Measurements from ENCODE around the gene USP38.
"Not testable (repeated sequence)": the region's sequence is repeated elsewhere in the genome, so short reads cannot be mapped to it uniquely, and the experiment has no call there.

USP38 gene

DNA sequence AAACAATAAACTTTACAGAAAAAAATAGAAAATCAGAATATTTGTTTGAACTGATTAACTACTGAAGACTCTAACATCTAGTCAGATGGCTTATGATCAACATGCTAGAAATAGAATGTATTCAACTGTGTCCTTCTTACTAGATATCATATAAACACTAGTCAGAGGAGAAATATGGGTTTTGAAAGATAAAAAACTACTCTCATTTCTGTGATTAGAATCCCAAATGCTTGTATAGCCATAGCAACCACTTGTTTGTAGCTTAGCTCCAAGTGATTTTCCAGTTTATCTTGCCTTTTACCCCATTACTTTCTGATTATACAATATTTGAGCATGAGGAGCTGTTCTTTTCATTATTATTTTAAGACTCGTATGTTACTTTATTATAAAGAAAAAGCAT, 31.2 kb downstream of the USP38 start:
- TF ChIP-seq, protein P1, sequence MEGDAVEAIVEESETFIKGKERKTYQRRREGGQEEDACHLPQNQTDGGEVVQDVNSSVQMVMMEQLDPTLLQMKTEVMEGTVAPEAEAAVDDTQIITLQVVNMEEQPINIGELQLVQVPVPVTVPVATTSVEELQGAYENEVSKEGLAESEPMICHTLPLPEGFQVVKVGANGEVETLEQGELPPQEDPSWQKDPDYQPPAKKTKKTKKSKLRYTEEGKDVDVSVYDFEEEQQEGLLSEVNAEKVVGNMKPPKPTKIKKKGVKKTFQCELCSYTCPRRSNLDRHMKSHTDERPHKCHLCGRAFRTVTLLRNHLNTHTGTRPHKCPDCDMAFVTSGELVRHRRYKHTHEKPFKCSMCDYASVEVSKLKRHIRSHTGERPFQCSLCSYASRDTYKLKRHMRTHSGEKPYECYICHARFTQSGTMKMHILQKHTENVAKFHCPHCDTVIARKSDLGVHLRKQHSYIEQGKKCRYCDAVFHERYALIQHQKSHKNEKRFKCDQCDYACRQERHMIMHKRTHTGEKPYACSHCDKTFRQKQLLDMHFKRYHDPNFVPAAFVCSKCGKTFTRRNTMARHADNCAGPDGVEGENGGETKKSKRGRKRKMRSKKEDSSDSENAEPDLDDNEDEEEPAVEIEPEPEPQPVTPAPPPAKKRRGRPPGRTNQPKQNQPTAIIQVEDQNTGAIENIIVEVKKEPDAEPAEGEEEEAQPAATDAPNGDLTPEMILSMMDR (IDR thresholded peaks at IDR 0.05; ENCODE audit: low read depth, low read length, missing control alignments) = no peak
- H3K27me3 ChIP-seq (replicated peaks) = no peaks in the 10 kb centered on the region
- in situ Hi-C loops (cut with HindIII; ENCODE audit: low pct_ligation_motif_present, low sequenced_read_pairs) = no loop called here
- no peak overlapping the region for H3K27ac ChIP-seq
- no peak for DNase-seq
- no peak overlapping the region for H3K4me3 ChIP-seq (ENCODE audit: low read depth, low read length)
- peaks cover 14% of the 10 kb centered on the region for H3K36me3 ChIP-seq (replicated peaks)

GRCh38 chr4:143224255-143224654, 39.5 kb downstream of the USP38 start:
- DNase-seq = no peak
- Histone ChIP-seq H3K27ac (no peak overlapping the region), H3K4me3 (ENCODE audit: low read depth, low read length) (no peak overlapping the region), H3K27me3 (replicated peaks) (no peaks in the 10 kb centered on the region), H3K36me3 (replicated peaks) (no peaks in the 10 kb centered on the region)
- TF ChIP-seq, protein P1 (IDR thresholded peaks at IDR 0.05; ENCODE audit: low read depth, low read length, missing control alignments) = no peak
- in situ Hi-C loops (cut with HindIII; ENCODE audit: low pct_ligation_motif_present, low sequenced_read_pairs) = no loop called here

- H3K36me3 ChIP-seq (replicated peaks) = no peaks in the 10 kb centered on the region
- DNase-seq = no peak
- in situ Hi-C loops (cut with HindIII; ENCODE audit: low pct_ligation_motif_present, low sequenced_read_pairs) = no loop called here
These were observed 40.5 kb downstream of the USP38 start for GRCh38 chr4:143225167-143225566.

GRCh38 chr4:143230683-143231082, 46.0 kb downstream of the USP38 start:
- in situ Hi-C loops (cut with HindIII; ENCODE audit: low pct_ligation_motif_present, low sequenced_read_pairs) = no loop called here
- DNase-seq = no peak
- TF ChIP-seq, protein P1 (IDR thresholded peaks at IDR 0.05; ENCODE audit: low read depth, low read length, missing control alignments) = no peak
- H3K4me3 ChIP-seq (ENCODE audit: low read depth, low read length) = no peak overlapping the region
- H3K36me3 ChIP-seq (replicated peaks) = no peaks in the 10 kb centered on the region
- H3K27ac ChIP-seq = no peak overlapping the region
- H3K27me3 ChIP-seq (replicated peaks) = no peaks in the 10 kb centered on the region

More at GRCh38 chr4:143225167-143225566, 40.5 kb downstream of the USP38 start:
- Histone ChIP-seq H3K4me3 (ENCODE audit: low read depth, low read length) (no peak overlapping the region), H3K27ac (no peak overlapping the region), H3K27me3 (replicated peaks) (no peaks in the 10 kb centered on the region)
- TF ChIP-seq, protein P1 (IDR thresholded peaks at IDR 0.05; ENCODE audit: low read depth, low read length, missing control alignments) = no peak

DNA sequence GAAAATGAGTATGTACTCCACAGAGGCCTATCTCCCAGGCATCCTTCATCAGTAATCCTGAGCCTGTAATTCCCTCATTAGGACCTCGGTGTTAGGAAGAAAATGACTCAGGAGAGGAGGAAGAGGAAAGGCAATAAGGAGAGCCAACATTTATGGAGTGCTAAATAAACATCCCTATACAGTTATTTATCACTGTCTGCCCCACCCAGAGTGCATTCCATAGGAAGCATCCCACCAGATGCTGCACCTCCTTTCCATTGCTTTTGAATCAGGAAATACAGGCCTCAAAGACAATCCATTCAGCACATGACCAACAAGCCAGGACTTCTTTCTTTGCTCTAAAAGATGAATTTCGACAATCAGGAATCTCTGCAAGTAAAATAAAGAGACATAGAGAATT, 47.6 kb downstream of the USP38 start:
- Histone ChIP-seq H3K4me3 (ENCODE audit: low read depth, low read length) (no peak overlapping the region), H3K36me3 (replicated peaks) (no peaks in the 10 kb centered on the region), H3K27ac (no peak overlapping the region), H3K27me3 (replicated peaks) (no peaks in the 10 kb centered on the region)
- DNase-seq = no peak
- TF ChIP-seq, protein P1 (IDR thresholded peaks at IDR 0.05; ENCODE audit: low read depth, low read length, missing control alignments) = no peak
- in situ Hi-C loops (cut with HindIII; ENCODE audit: low pct_ligation_motif_present, low sequenced_read_pairs) = no loop called here

GRCh38 chr4:143234153-143234552, 49.4 kb downstream of the USP38 start:
- no peaks in the 10 kb centered on the region for H3K36me3 ChIP-seq (replicated peaks)
- H3K27ac ChIP-seq = no peak overlapping the region
- in situ Hi-C loops (cut with HindIII; ENCODE audit: low pct_ligation_motif_present, low sequenced_read_pairs) = no loop called here
- TF ChIP-seq, protein P1 (IDR thresholded peaks at IDR 0.05; ENCODE audit: low read depth, low read length, missing control alignments) = no peak
- no peak overlapping the region for H3K4me3 ChIP-seq (ENCODE audit: low read depth, low read length)
- DNase-seq = no peak
- no peaks in the 10 kb centered on the region for H3K27me3 ChIP-seq (replicated peaks)

- DNase-seq; in situ Hi-C loops (cut with HindIII; ENCODE audit: low pct_ligation_motif_present, low sequenced_read_pairs): not testable (repeated sequence)
These were observed 52.5 kb downstream of the USP38 start for GRCh38 chr4:143237195-143237594.

More at GRCh38 chr4:143237195-143237594, 52.5 kb downstream of the USP38 start:
- not testable (repeated sequence) for H3K4me3 ChIP-seq (ENCODE audit: low read depth, low read length); H3K27me3 ChIP-seq (replicated peaks); H3K36me3 ChIP-seq (replicated peaks); H3K27ac ChIP-seq
